ENCODE data around the gene C3AR1.
"Not testable (repeated sequence)": the region's sequence is repeated elsewhere in the genome, so short reads cannot be mapped to it uniquely, and the experiment has no call there.

C3AR1 gene

DNA sequence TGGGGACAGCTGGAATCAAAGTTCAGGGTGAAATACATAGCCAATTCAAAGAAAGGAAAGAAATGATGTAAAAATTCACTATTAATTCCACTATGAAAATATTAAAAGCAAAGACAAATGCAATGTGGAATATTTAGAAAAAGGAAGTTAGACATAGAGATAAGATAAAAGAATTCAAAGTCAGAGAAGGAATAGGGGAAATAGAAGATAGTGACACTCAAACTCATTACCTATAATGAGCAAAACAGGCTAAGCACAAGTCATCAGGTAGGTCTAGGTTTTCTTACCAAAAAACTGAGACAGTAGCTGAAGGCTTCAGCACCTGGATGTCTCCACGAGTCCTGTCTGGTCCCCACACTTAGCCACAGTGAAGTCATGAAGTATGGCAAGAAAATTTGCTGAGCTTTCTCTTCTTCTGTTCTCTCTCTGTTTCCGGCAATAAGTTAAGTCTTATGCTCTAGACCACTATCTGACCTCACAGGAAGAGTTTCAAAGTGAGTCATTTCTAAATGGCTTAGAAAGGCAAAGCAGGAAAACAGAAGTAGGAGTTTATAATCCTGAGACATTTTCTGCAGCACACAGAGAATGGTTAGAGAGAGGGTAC lies at the start of gene C3AR1:
C3AR1 (minus strand) TSS at position 369 of the 604 bp plus-strand sequence. CDS start 6,174 bp downstream, outside the sequence.
- no peak for DNase-seq (ENCODE audit: low read depth in 2 of 2, low spot score in 1 of 2)

DNA sequence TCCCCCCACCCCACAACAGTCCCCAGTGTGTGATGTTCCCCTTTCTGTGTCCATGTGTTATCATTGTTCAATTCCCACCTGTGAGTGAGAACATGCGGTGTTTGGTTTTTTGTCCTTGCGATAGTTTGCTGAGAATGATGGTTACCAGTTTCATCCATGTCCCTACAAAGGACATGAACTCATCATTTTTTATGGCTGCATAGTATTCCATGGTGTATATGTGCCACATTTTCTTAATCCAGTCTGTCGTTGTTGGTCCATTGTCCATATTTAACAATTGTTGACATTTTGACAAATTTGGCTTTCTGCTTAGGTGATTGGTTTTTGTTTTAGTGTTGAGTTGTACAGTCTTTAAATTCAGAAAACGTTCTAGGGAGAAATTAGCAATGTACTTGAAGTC lies 47.0 kb upstream of the C3AR1 start:
- not testable (repeated sequence) for DNase-seq (ENCODE audit: low read depth in 2 of 2, low spot score in 1 of 2)

DNA sequence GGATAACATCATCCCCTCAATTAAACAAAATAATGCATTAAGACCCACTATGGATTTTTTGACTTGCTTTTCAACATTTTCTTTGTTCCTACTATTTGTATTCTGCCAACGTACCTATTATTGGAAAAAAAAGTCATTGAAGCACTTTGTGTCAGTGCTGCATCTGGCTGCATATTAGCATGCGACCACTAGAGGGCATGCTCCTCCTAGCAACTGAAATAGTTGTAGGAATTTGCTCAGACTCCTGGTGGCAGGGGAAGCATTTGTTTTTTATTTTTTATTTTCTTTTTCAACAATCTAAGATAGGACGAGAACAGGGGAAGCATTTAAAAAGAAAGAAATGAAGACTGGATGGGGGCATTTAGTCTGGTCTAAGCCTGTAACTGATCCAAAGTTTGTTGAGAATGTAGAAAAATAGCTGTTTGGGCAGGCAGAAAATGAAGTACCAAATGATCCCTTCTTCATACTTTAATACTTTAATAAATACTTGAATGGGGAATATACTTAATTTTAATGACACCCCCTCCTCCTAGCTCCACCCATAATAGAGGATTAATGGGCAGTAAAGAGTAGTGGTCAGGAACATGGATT lies 42.7 kb upstream of the C3AR1 start:
- peak; percentile 44 to 69 for DNase-seq (ENCODE audit: low read depth in 2 of 2, low spot score in 1 of 2)

DNA sequence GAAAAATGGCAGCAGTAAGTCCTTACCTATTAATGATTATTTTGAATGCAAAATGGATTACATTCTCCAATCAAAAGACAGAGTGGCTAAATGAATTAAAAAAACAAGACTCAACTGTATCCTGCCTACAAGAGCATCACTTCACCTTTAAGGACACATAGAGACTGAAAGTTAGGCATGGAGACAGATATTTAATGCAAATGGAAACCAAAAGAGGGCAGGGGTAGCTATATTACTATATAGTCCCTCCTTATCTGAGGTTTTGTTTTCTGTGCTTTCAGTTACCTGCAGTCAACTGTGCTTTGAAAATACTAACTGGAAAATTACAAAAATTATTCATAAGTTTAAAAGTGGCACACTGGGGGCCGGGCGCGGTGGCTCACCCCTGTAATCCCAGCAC lies 33.1 kb upstream of the C3AR1 start:
- no peak for DNase-seq (ENCODE audit: low read depth in 2 of 2, low spot score in 1 of 2)

DNA sequence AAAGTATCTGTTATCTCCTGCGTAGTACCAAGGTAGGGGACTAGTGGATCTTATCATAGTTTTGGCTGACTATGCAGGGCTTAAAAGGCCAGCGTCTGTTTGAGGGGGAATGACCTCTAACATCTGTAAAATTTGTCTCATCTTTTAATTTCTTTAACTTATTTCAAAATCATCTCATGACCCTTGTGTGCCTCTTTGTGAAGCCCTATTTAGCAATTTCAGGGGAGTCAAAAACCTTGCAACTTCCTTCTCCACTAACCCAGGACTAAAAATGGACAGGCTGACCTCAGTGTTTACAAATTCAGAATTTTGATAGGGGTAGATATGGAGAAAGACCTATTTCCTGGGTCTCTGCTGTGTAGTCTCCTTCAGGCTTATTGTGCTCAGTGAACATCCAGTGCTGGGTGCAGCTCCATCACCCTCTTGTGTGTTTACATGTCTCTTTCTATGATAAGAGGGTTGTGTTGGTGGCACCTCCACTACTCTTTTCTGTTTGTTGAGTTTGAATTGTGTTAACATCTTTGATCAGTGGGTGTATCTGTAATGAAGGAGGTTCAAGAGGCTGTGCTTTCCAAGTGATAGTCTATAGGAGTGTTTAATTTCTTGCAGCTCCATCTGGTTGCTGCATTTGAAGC lies 30.2 kb upstream of the C3AR1 start:
- DNase-seq (ENCODE audit: low read depth in 2 of 2, low spot score in 1 of 2): no peak

DNA sequence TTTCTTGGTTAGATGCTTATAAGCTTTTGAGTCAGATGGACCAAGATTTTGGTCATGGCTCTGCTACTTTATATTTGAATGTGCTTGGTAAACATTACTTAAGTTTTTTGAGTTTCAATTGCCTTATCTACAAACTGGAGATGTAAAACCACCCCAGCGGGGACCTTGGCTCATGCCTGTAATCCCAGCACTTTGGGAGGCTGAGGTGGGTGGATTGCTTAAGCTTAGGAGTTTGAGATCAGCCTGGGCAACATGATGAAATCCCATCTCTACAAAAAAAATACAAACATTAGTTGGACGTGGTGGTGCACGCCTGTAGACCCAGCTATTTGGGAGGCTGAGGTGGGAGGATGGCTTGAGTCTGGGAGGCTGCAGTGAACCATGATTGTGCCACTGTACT lies 27.1 kb upstream of the C3AR1 start:
- no peak for DNase-seq (ENCODE audit: low read depth in 2 of 2, low spot score in 1 of 2)

DNA sequence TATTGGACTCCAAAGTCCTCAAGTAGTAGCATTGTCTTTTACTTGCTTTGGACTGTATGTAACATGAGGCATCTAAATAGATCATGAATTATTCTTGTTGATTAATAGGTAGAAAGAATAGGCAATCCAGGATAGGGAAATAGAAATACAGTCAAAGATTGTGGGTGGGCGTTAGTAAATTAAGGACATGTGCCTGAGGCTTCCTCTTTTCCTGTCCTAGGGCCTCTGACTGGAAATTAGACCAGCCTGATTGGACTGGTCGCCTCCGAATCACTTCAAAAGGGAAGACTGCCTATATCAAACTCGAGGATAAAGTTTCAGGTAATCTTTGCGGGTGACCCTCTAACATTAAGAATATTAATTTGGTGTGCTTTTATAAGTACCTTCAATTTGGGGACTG lies 23.6 kb upstream of the C3AR1 start:
- no peak for DNase-seq (ENCODE audit: low read depth in 2 of 2, low spot score in 1 of 2)

DNA sequence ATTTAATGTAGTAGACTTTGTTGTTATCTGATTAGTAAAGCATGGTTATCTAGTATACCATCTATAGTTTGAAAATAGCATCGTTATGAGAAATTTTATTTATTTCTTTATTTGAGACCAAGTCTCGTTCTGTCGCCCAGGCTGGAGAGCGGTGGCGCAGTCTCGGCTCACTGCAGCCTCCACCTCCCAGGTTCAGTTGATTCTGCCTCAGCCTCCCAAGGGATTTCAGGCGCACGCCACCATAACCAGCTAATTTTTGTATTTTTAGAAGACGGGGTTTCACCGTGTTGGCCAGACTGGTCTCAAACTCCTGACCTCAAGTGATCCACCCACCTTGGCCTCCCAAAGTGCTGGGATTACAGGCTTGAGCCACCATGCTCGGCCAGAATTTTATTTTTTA lies 23.1 kb upstream of the C3AR1 start:
- DNase-seq (ENCODE audit: low read depth in 2 of 2, low spot score in 1 of 2): not testable (repeated sequence)

DNA sequence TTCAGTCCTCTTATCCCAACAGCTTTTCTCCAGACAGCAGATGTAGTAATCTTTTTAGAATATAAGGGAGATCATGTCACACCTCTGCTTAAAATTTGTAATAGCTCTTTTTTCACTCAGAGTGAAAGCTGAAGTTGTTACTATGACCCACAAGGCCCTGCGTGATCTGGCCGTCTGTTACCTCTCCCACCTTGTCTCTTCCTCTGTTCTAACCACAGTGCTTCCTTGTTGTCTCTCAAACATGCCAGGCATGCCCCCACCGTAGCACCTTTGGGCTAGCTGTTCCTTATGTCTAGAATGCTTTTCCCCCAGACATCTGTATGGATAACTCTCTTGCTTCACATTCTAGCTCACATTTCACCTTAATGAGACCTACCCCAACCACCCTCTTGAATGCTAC lies 22.4 kb upstream of the C3AR1 start:
- no peak for DNase-seq (ENCODE audit: low read depth in 2 of 2, low spot score in 1 of 2)

DNA sequence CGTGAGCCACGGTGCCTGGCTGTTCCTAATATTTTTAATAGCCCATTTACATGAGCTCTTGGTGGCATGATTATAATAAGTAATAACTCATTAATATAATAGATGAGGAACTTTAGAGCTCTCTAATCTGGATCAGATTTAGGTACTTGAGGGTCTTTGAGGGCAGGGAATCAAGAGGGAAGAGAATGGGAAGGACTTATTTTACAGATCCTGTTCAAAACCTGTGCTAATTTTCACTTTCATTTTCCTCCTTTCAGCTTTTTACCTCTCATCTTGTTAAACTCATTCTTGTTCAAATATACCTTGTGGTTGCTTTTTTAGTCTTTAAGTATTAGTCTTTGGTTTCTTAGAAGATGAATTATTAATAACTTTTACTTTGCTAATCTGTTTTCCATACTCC lies 21.5 kb upstream of the C3AR1 start:
- no peak for DNase-seq (ENCODE audit: low read depth in 2 of 2, low spot score in 1 of 2)

DNA sequence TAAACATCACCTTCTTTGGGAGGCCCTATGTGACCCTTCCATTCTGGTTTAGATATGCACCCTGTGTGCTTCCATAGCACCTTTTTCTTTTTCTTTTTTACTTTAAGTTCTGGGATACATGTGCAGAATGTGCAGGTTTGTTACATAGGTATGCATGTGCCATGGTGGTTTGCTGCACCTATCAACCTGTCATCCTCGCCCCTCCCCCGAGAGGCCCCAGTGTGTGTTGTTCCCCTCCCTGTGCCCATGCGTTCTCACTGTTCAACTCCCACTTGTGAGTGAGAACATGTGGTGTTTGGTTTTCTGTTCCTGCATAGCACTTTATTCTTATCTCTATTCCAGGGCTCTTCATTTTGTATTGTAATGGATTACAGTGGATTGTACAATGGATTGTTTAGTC lies 18.2 kb upstream of the C3AR1 start:
- not testable (repeated sequence) for DNase-seq (ENCODE audit: low read depth in 2 of 2, low spot score in 1 of 2)

DNA sequence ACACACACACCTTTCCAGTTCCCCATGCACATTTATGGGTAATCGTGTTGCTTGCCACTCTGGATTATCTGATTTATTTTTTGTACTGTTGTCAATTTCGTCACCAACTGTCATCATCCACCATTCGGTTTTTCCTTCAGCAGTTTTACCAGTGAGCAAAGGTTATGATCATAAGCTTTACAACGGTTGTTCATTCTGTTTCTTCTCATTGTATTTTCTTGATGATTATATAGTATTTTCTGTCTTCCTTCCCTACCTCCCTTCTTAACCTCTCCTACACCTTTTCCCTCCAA lies 16.6 kb upstream of the C3AR1 start:
- DNase-seq (ENCODE audit: low read depth in 2 of 2, low spot score in 1 of 2): no peak

DNA sequence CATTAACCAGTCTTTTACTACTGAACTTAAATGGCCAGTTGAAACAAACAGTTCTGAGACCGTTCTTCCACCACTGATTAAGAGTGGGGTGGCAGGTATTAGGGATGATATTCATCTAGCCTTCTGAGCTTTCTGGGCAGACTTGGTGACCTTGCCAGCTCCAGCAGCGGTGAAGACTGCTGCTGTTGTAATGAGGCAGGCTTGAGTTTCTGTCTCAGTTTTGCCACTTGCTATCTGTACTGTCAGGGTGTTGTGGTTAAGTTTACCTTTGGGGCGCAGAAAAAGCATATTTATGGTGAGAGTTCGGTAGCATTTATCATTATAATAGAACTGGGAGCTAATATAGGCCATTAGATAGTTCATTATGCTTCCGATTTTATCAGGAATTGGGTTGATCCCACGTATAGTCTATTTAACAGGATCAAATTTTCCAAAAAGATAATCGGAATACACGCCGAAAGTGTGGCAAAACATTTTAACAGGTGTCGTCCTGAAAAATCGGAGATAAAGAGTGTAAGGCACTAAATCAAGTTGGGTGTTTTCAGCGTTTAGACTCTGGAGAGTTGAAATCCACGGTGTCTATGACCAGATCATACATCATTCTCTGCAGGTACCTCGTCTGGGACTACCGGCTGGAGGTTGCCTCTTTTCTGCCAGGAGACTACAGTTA lies 15.2 kb upstream of the C3AR1 start:
- DNase-seq (ENCODE audit: low read depth in 2 of 2, low spot score in 1 of 2): no peak

DNA sequence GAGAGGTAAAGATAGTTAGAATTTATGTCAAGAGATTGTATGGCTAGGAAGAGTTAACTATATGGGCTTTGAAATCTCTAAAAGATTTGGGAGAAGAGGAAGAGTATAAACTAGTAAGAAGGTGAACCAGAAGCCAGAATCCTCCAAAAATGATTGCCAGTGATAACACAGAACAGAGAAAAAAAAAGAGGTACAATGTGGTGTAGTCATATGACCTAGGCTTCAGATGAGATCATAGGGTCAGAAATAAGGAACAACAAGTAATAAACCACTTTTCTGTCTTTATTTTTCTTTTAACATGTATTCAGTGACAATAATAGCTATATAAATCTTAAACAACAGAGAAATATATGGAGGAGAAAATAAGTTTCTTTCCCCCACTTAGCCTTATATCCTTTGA lies 14.0 kb upstream of the C3AR1 start:
- DNase-seq (ENCODE audit: low read depth in 2 of 2, low spot score in 1 of 2): no peak

DNA sequence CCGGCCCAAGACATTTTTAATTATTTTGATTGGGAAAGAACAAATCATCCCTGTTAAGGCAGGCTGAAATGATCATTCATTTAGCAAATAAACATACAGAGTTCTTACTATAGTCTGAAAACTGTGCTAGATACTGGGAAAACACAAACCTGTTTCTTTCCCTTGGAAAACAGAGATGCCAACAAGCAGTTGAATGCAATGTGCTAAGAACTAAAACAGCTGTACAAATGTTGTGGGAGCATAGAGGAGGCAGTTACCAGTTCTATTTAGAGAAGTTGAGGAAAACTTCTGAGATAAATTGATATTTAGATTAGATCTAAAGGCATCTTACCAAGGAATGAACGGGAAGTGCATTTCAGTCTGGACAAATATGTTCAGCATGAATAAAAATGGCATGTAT lies 12.8 kb upstream of the C3AR1 start:
- DNase-seq (ENCODE audit: low read depth in 2 of 2, low spot score in 1 of 2): no peak

DNA sequence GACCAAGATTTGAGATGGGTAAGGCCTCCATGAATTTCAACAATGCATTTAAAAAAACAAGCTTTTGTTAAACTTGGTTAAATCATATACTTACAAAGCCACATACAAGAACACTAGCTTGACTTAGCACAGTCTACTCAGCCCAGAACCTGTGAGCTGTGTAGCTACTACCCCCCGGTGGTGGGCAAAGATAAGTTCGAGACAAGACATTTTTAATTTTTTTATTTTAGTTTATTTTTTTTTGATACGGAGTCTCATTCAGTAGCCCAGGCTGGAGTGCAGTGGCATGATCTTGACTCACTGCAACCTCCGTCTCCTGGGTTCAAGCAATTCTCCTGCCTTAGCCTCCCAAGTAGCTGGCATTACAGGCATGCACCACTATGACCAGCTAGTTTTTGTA lies 12.2 kb upstream of the C3AR1 start:
- DNase-seq (ENCODE audit: low read depth in 2 of 2, low spot score in 1 of 2): peak in 1 of 2 donors; percentile 30

DNA sequence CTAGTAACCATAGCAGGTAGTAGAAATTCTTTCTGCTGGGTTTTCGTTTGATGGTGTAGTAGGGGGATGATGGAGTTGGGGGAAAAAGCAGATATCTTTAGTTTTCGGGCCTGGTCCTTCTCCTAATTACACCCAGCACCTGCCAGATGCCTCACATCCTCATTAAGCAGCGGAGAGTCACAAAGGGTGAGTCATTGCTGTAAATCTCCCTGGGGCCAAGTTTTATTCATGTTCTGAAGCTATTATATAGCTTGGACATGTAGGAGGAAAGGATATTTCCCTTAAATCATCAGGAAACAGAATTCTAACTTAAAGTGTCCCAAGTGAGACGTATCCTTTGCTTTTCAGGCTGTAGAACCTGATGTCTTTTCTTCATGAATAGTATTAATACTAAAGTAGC lies 11.0 kb upstream of the C3AR1 start:
- no peak for DNase-seq (ENCODE audit: low read depth in 2 of 2, low spot score in 1 of 2)

DNA sequence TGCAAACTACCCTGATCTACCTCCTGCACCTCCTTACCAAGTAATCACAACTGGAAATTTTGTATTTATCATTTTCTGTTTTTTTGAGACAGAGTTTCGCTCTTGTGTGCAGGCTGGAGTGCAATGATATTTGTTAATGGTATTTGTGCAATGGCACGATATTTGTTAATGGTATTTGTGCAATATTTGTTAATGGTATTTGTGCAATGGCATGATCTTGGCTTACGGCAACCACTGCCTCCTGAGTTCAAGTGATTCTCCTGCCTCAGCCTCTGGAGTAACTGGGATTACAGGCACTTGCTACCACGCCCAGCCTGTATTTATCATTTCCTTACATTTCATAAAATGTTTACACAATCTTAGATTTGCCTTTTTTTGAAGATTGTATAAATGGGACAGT lies 10.2 kb upstream of the C3AR1 start:
- DNase-seq (ENCODE audit: low read depth in 2 of 2, low spot score in 1 of 2): no peak

DNA sequence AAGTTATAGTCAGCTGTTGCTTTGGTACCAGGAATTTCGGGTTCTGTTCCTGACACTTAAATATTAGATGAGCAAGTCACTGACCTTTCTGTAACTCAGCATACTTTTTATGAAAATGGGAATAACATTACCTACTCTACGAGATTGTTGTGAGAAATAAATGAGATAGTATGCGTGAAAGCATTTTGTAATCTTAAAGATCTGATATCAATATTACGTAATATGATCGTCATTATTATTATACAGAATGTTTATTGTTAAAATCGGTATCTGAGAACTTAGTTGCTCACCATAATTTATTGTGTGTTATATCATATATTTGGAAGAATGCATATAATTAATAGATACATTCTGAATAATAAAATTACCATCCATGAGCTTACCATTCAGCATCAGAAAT lies 9.8 kb upstream of the C3AR1 start:
- DNase-seq (ENCODE audit: low read depth in 2 of 2, low spot score in 1 of 2): no peak

DNA sequence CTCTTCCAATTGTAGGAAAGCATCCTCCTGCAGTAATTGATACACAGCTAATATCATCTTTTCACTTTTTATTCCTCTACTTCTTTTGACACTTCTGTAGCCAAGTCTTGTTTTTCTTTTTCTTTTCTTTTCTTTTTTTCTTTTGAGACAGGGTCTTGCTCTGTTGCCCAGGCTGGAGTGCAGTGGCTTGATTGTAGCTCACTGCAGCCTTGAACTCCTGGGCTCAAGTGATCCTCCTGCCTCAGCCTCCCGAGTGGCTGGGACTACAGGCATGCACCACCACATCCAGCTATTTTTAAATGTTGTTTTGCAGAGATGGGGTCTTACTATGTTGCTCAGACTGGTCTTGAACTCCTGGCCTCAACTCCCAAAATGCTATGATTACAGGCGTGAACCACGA lies 5.7 kb upstream of the C3AR1 start:
- not testable (repeated sequence) for DNase-seq (ENCODE audit: low read depth in 2 of 2, low spot score in 1 of 2)

DNA sequence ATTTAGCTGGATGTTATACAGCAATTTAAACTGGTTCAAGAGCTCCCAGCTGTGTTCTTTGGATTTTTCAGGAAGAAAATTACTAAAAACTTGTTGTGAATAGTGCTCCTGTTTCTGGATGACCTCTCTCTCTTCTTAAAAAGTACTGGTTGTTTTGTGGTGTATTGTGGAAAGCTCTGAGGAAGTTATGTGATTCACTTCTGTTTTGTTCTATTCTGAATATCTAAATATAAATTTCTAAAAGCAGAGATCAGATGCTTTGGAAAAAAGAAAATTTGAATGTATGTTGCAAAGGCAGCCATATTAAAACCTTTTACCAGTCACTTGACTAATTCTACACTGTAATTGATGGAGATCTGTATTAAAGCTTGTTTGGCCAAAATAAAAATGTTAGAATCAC lies 3.4 kb upstream of the C3AR1 start:
- no peak for DNase-seq (ENCODE audit: low read depth in 2 of 2, low spot score in 1 of 2)

DNA sequence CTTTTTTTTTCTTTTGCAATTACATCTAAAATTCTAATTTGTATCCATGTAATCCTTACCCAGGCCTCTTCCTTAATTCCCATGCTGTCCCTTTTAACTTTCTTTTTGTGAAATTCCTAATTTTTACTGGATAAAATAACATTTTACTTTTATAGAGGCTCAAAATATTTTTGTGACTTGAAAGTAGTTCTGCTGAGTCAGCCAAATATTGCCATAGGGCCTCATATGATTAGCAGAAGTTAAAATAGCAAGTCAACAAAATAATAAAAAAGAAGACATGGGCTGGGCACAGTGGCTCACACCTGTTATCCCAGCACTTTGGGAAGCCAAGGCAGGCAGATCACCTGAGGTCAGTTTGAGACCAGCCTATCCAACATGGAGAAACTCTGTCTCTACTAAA lies 2.0 kb downstream of the C3AR1 start:
- no peak for DNase-seq (ENCODE audit: low read depth in 2 of 2, low spot score in 1 of 2)

DNA sequence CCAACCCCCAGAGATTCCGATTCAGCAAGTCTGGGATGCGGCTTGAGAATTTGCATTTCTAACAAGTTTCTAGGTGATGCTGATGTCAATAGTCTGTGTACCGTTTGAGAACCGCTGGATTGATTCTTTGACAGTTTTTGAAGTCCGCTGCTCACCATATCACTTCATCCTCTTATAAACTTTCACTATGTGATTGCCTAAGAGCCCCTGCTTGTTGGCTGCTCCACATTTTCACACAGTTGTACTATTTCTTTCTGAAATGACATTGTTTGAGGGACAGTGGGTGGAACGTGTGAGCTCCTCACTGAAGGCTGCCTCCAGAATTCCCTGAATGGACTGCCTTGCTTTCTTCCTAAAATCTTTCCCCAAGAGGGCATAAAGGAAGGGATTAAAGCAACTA lies 7.7 kb downstream of the C3AR1 start:
- DNase-seq (ENCODE audit: low read depth in 2 of 2, low spot score in 1 of 2): no peak
